Gastrocnemius medialis (tissue), 4 donors: ENCODE results near the gene CBARP.

Source experiments
- CTCF ChIP-seq, 5 experiments: fragments of 450-650 bp in 3 of 5; fragments of 200-600 bp in 2 of 5; sonication (generic) in 2 of 5; IDR thresholded peaks in 4 of 5; conservative IDR thresholded peaks in 1 of 5; 1 replicate in 4 of 5; 2 replicates in 1 of 5; pipeline ENCODE4 v1.5.1; 2016 to 2019; ENCODE audit warnings: antibody characterized with exemption in 5 of 5, mild to moderate bottlenecking in 3 of 5, moderate library complexity in 3 of 5
- POLR2A ChIP-seq, 2 donors: fragments of 450-650 bp; IDR thresholded peaks; one replicate each; pipeline ENCODE4 v1.6.1; 2017; ENCODE audit warnings: antibody characterized with exemption in 2 of 2, mild to moderate bottlenecking in 2 of 2, moderate library complexity in 2 of 2

- no peak for TF ChIP-seq CTCF (IDR thresholded peaks at IDR 0.05 in 4 of 5, conservative IDR thresholded peaks at IDR 0.05 in 1 of 5)
- no peak for TF ChIP-seq POLR2A (IDR thresholded peaks at IDR 0.05)
Observed at GRCh38 chr19:1254530-1255185, 16.9 kb upstream of the CBARP start.
